ENCODE measurements around the gene DAGLA.

Gene DAGLA

GRCh38 chr11:61793083-61793828 is 113.1 kb downstream of the DAGLA start:
- DNase-seq (ENCODE audit: low spot score) (no peak), FAIRE-seq (no peak)

GRCh38 chr11:61793829-61794204 is 113.6 kb downstream of the DAGLA start:
- FAIRE-seq (no peak), DNase-seq (ENCODE audit: low spot score) (no peak)

DNA sequence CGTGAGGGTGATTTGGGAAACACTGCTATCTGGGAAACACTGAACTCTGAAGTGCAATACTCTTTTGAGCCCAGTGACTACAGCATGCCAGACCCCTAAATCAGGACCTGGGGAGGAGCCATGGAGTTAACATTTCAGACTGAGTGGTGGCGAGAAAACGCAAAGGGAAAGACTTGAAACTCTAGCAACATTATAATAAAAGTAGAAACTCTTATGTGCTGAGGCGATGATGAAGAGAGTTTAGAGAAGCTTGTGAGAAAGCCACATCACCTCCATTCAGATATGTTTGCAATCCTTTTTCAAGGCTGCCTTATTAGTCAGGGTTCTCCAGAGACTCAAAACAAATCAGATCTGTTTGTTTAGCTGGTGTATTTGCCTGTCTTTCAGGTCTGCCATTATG is 114.4 kb downstream of the DAGLA start:
- FAIRE-seq, result no peak
- no peak for DNase-seq (ENCODE audit: low spot score)

DNA sequence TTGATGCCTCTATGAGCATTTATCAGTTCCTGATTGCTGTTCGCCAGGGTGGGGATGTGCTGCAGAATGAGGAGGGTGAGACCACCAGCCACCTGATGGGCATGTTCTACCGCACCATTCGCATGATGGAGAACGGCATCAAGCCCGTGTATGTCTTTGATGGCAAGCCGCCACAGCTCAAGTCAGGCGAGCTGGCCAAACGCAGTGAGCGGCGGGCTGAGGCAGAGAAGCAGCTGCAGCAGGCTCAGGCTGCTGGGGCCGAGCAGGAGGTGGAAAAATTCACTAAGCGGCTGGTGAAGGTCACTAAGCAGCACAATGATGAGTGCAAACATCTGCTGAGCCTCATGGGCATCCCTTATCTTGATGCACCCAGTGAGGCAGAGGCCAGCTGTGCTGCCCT is 115.3 kb downstream of the DAGLA start:
- FAIRE-seq, result no peak
- DNase-seq (ENCODE audit: low spot score), result no peak

- FAIRE-seq (no peak), DNase-seq (ENCODE audit: low spot score) (no peak)
These were observed 115.8 kb downstream of the DAGLA start for GRCh38 chr11:61795876-61796526.
